IMR-90 (cell line): ENCODE results near the gene DIPK1B. TPM values are rescaled to one million over a fixed set of nuclear protein-coding genes. Genes with fewer than 3 reads are reported as not detected.

Experiments
- ATAC-seq: fragments of 200-7000 bp; cut with Tn5 transposase; 2 replicates; pipeline ENCODE4 v1.9.1; 2020; ENCODE audit warnings: low read depth, mild to moderate bottlenecking, moderate library complexity
- BruUV-seq: library from RNA; stranded (reverse); fragments of 400-500 nt; replicated peaks from 2 replicates; lab custom pipeline; 2021; lab: Mats Ljungman, UMichigan
- CTCF ChIA-PET: fragments of 300-600 bp; formaldehyde crosslinking; extraction: SDS; loops from one replicate; lab custom pipeline; 2021; ENCODE audit warnings: antibody characterized with exemption; lab: Yijun Ruan, JAX
- POLR2A ChIA-PET: fragments of 300-600 bp; sonication (Branson Sonifier 250); formaldehyde crosslinking; loops from one replicate; lab custom pipeline; 2022; ENCODE audit warnings: antibody characterized with exemption; ENCODE audit not compliant: unreplicated experiment; lab: Charles Lee
- DNase-seq: peaks from one replicate; pipeline ENCODE4 v3.0.0; 2013
- H2AFZ ChIP-seq: replicated peaks from 2 replicates; pipeline ENCODE3; 2013; ENCODE audit warnings: low read length, mild to moderate bottlenecking; ENCODE audit not compliant: poor library complexity
- H2AK5ac ChIP-seq: 2 replicates; pipeline ENCODE4 v1.6.1; 2013; ENCODE audit warnings: low read depth, low read length, inconsistent platforms
- H2AK9ac ChIP-seq: replicated peaks from 2 replicates; pipeline ENCODE3; 2013; ENCODE audit warnings: mild to moderate bottlenecking, low read depth, low read length, moderate library complexity; ENCODE audit not compliant: poor library complexity
- H2BK120ac ChIP-seq: 2 replicates; pipeline ENCODE4 v1.6.1; 2013; ENCODE audit warnings: low read depth, low read length, inconsistent platforms
- H2BK15ac ChIP-seq: 3 replicates; pipeline ENCODE4 v1.6.1; 2013; ENCODE audit warnings: low read depth, low read length, inconsistent platforms
- H2BK20ac ChIP-seq: 2 replicates; pipeline ENCODE4 v1.6.1; 2013; ENCODE audit warnings: low read depth, mild to moderate bottlenecking, inconsistent platforms, low read length, moderate library complexity
- H2BK5ac ChIP-seq: 2 replicates; pipeline ENCODE4 v1.6.1; 2013; ENCODE audit warnings: mild to moderate bottlenecking, low read depth, low read length, inconsistent platforms; ENCODE audit not compliant: poor library complexity, severe bottlenecking
- H3K14ac ChIP-seq: replicated peaks from 2 replicates; pipeline ENCODE4 v1.6.1; 2013; ENCODE audit warnings: low read depth, low read length, inconsistent platforms
- H3K18ac ChIP-seq: 2 replicates; pipeline ENCODE4 v1.6.1; 2013; ENCODE audit warnings: low read depth, low read length, control low read depth
- H3K23ac ChIP-seq: 2 replicates; pipeline ENCODE4 v1.6.1; 2013; ENCODE audit warnings: low read depth, low read length, inconsistent platforms
- H3K27ac ChIP-seq: 2 replicates; pipeline ENCODE4 v1.5.1; 2013; ENCODE audit warnings: mild to moderate bottlenecking, control low read depth, low read length; ENCODE audit not compliant: insufficient read depth
- H3K27me3 ChIP-seq: 2 replicates; pipeline ENCODE4 v1.6.1; 2013; ENCODE audit warnings: low read length; ENCODE audit not compliant: control insufficient read depth, insufficient read depth
- H3K36me3 ChIP-seq: 2 replicates; pipeline ENCODE4 v1.6.1; 2013; ENCODE audit warnings: low read length, mixed read lengths; ENCODE audit not compliant: control insufficient read depth, insufficient read depth
- H3K4ac ChIP-seq: 2 replicates; pipeline ENCODE4 v1.6.1; 2013; ENCODE audit warnings: low read depth, low read length, inconsistent platforms
- H3K4me1 ChIP-seq: 2 replicates; pipeline ENCODE4 v1.6.1; 2013; ENCODE audit warnings: low read length, mixed read lengths; ENCODE audit not compliant: control insufficient read depth, insufficient read depth
- H3K4me2 ChIP-seq: 2 replicates; pipeline ENCODE4 v1.6.1; 2013; ENCODE audit warnings: low read depth, mild to moderate bottlenecking, control low read depth, low read length, moderate library complexity
- H3K4me3 ChIP-seq: 2 replicates; pipeline ENCODE4 v1.5.1; 2013; ENCODE audit warnings: low read depth, mild to moderate bottlenecking, control low read depth, low read length, moderate library complexity; ENCODE audit not compliant: insufficient read depth
- H3K56ac ChIP-seq: 2 replicates; pipeline ENCODE4 v1.6.1; 2013; ENCODE audit warnings: low read length, inconsistent platforms; ENCODE audit not compliant: insufficient read depth; ENCODE audit errors: extremely low read depth
- H3K79me1 ChIP-seq, 2 experiments: 2 replicates each; pipeline ENCODE4 v1.6.1; 2013; ENCODE audit warnings: low read length in 2 of 2, inconsistent platforms in 1 of 2, low read depth in 1 of 2
- H3K9ac ChIP-seq: 2 replicates; pipeline ENCODE4 v1.6.1; 2013; ENCODE audit warnings: low read depth, low read length, control low read depth
- H3K9me1 ChIP-seq: 2 replicates; pipeline ENCODE4 v1.6.1; 2013; ENCODE audit warnings: low read length, inconsistent platforms; ENCODE audit not compliant: insufficient read depth
- H3K9me3 ChIP-seq: 2 replicates; pipeline ENCODE4 v1.6.1; 2013; ENCODE audit warnings: low read length; ENCODE audit not compliant: control insufficient read depth, insufficient read depth
- H4K20me1 ChIP-seq: 2 replicates; pipeline ENCODE4 v1.6.1; 2013; ENCODE audit warnings: low read length, inconsistent platforms; ENCODE audit not compliant: insufficient read depth
- H4K5ac ChIP-seq: 2 replicates; pipeline ENCODE4 v1.6.1; 2013; ENCODE audit warnings: mild to moderate bottlenecking, low read depth, low read length, control low read depth
- H4K8ac ChIP-seq, 2 experiments: 2 replicates each; pipeline ENCODE4 v1.6.1; 2013; ENCODE audit warnings: low read depth in 2 of 2, low read length in 2 of 2, control low read depth in 1 of 2, inconsistent platforms in 1 of 2
- H4K91ac ChIP-seq: 2 replicates; pipeline ENCODE4 v1.6.1; 2013; ENCODE audit warnings: low read depth, low read length, inconsistent platforms; ENCODE audit not compliant: insufficient read depth
- BHLHE40 ChIP-seq: fragments of 150-350 bp; IDR thresholded peaks from 2 replicates; pipeline ENCODE4 v1.6.1; 2016; ENCODE audit warnings: mild to moderate bottlenecking, low read depth, low read length
- CEBPB ChIP-seq: IDR thresholded peaks from 2 replicates; pipeline ENCODE4 v1.6.1; 2012; ENCODE audit warnings: low read depth, low read length, improper control_type of control experiment
- CHD1 ChIP-seq: IDR thresholded peaks from 2 replicates; pipeline ENCODE4 v1.6.1; 2012; ENCODE audit warnings: low read depth, low read length, improper control_type of control experiment
- CTCF ChIP-seq: conservative IDR thresholded peaks from 2 replicates; pipeline ENCODE4 v1.5.1; 2012; ENCODE audit warnings: mild to moderate bottlenecking, low read depth, low read length, improper control_type of control experiment
- FOS ChIP-seq: fragments of 150-350 bp; IDR thresholded peaks from 2 replicates; pipeline ENCODE4 v1.6.1; 2016; ENCODE audit warnings: low read depth, low read length
- MAFK ChIP-seq: IDR thresholded peaks from 2 replicates; pipeline ENCODE4 v1.6.1; 2012; ENCODE audit warnings: low read depth, low read length, improper control_type of control experiment
- MAZ ChIP-seq: IDR thresholded peaks from 2 replicates; pipeline ENCODE4 v1.6.1; 2012; ENCODE audit warnings: low read depth, mild to moderate bottlenecking, low read length, improper control_type of control experiment, moderate library complexity, borderline replicate concordance
- MXI1 ChIP-seq: IDR thresholded peaks from 2 replicates; pipeline ENCODE4 v1.6.1; 2012; ENCODE audit warnings: low read depth, mild to moderate bottlenecking, low read length, moderate library complexity, borderline replicate concordance
- NFE2L2 ChIP-seq: fragments of 150-350 bp; IDR thresholded peaks from 2 replicates; pipeline ENCODE4 v1.6.1; 2016; ENCODE audit warnings: low read depth, mild to moderate bottlenecking, low read length
- POLR2A ChIP-seq: IDR thresholded peaks from 2 replicates; pipeline ENCODE4 v1.6.1; 2012; ENCODE audit warnings: mild to moderate bottlenecking, low read depth, low read length
- RAD21 ChIP-seq: IDR thresholded peaks from 2 replicates; pipeline ENCODE4 v1.6.1; 2012; ENCODE audit warnings: low read length, improper control_type of control experiment
- RCOR1 ChIP-seq: IDR thresholded peaks from 2 replicates; pipeline ENCODE4 v1.6.1; 2012; ENCODE audit warnings: mild to moderate bottlenecking, low read length, improper control_type of control experiment; ENCODE audit not compliant: insufficient replicate concordance
- RFX5 ChIP-seq: IDR thresholded peaks from 2 replicates; pipeline ENCODE4 v1.8.0; 2012; ENCODE audit warnings: low read depth, mild to moderate bottlenecking, low read length, moderate library complexity
- SMC3 ChIP-seq: fragments of 150-350 bp; IDR thresholded peaks from 2 replicates; pipeline ENCODE4 v1.6.1; 2016; ENCODE audit warnings: low read depth, mild to moderate bottlenecking, antibody characterized with exemption, low read length, moderate library complexity
- USF2 ChIP-seq: fragments of 150-350 bp; IDR thresholded peaks from 2 replicates; pipeline ENCODE4 v1.6.1; 2017; ENCODE audit warnings: mild to moderate bottlenecking, antibody characterized with exemption, low read length, low read depth
- WGBS, 2 experiments: methylation state at CpG; one replicate each; pipeline versions ENCODE4 v1.1.5 to v1.1.7; 2013; ENCODE audit warnings: missing lambda C conversion rate in 2 of 2; ENCODE audit not compliant: insufficient read length in 1 of 2; ENCODE audit errors: extremely low coverage in 2 of 2; 5-methylcytosine and 5-hydroxymethylcytosine counted together
- dilution Hi-C: fragments of 300-500 bp; cut with HindIII; formaldehyde crosslinking; loops from one replicate; pipeline ENCODE4 v1.14.3; 2018; ENCODE audit warnings: low sequenced_read_pairs; ENCODE audit not compliant: unreplicated experiment
- in situ Hi-C: fragments of 300-500 bp; cut with MboI; formaldehyde crosslinking; loops from 3 replicates; pipeline ENCODE4 v1.14.3; 2019; ENCODE audit warnings: low sequenced_read_pairs, inconsistent platforms, mixed read lengths
- intact Hi-C: fragments of 100-400 bp; cut with micrococcal nuclease; formaldehyde crosslinking; loops from 2 replicates; pipeline ENCODE4 v1.10.0; 2022
- polyA plus RNA-seq, 3 experiments: library from polyadenylated mRNA; depleted of rRNA; stranded (reverse); fragments of >200 nt; gene quantifications; 2 replicates each; pipeline ENCODE4 v1.2.3, GENCODE V29; 2012; ENCODE audit warnings: low replicate concordance in 1 of 3
- total RNA-seq: library from RNA; depleted of rRNA; stranded (reverse); fragments of >200 nt; gene quantifications from 2 replicates; pipeline ENCODE4 v1.2.3, GENCODE V29; 2012
- TF ChIP-seq, protein P1 (sequence below): fragments of 150-350 bp; IDR thresholded peaks from 2 replicates; pipeline ENCODE4 v1.6.1; 2016; ENCODE audit warnings: low read depth, mild to moderate bottlenecking, low read length, moderate library complexity, borderline replicate concordance

Gene DIPK1B
- total and polyA plus RNA-seq, 2 of the 4 experiments (the other 2 are of a cell fraction) = 3.4 to 7.1 TPM

DNA sequence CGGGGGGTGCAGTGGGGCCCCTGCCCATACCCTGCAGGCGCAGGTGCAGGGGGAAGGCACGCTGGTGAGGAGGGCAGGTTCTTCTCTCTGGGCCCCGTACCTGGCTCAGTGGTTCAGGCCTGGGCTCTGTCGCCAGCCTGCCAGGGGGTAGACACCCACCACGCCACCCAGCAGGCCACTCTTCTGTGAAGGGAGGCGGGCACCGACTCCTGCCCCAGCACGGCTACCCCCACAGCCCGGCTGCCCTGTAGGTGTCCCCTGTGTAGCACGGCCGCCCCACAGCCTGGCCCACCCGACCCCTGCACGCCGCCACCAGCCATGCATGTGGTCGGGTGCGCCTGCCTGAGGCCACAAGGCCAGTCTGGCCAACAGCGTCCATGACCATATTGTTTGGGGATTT lies 34.2 kb downstream of the DIPK1B start:
- H4K8ac ChIP-seq = no peak overlapping the region
- no peak overlapping the region for H3K4me2 ChIP-seq
- ATAC-seq (no peak), DNase-seq (no peak)
- no peaks in the 10 kb centered on the region for H3K79me1 ChIP-seq
- H2BK20ac ChIP-seq = no peak overlapping the region
- no TSS peak for BruUV-seq
- H3K9me3 ChIP-seq = no peaks in the 10 kb centered on the region
- no peak overlapping the region for H2BK15ac ChIP-seq
- H3K14ac ChIP-seq = no peak overlapping the region
- no peak overlapping the region for H2BK120ac ChIP-seq
- no peak overlapping the region for H2BK5ac ChIP-seq
- H3K4ac ChIP-seq = no peak overlapping the region
- in situ Hi-C loops = no loop called here
- ChIA-PET POLR2A (no interaction called here), CTCF (no interaction called here)
- no peak overlapping the region for H2AK9ac ChIP-seq
- no peak overlapping the region for H3K9ac ChIP-seq
- no peak overlapping the region for H4K5ac ChIP-seq
- dilution Hi-C loops = no loop called here
- TF ChIP-seq NFE2L2 = no peak
- no peak for TF ChIP-seq MXI1
- TF ChIP-seq BHLHE40 = no peak
- TF ChIP-seq MAFK = no peak
- no peak for TF ChIP-seq POLR2A
- no peak for TF ChIP-seq FOS
- TF ChIP-seq CHD1 = no peak
- no peak for TF ChIP-seq RCOR1
- TF ChIP-seq CEBPB = no peak
- no peak for TF ChIP-seq CTCF
- TF ChIP-seq, protein P1, sequence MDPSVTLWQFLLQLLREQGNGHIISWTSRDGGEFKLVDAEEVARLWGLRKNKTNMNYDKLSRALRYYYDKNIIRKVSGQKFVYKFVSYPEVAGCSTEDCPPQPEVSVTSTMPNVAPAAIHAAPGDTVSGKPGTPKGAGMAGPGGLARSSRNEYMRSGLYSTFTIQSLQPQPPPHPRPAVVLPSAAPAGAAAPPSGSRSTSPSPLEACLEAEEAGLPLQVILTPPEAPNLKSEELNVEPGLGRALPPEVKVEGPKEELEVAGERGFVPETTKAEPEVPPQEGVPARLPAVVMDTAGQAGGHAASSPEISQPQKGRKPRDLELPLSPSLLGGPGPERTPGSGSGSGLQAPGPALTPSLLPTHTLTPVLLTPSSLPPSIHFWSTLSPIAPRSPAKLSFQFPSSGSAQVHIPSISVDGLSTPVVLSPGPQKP = no peak
- TF ChIP-seq USF2 = no peak
- TF ChIP-seq MAZ = no peak
- TF ChIP-seq RAD21 = no peak
- no peak for TF ChIP-seq SMC3
- TF ChIP-seq RFX5 = no peak
- no peaks in the 10 kb centered on the region; the same call in 1 of the 2 replicates for H4K20me1 ChIP-seq
- intact Hi-C loops = no loop called here
- no peak overlapping the region for H3K18ac ChIP-seq
- no peaks in the 10 kb centered on the region for H3K4me1 ChIP-seq
- H3K27ac ChIP-seq = no peak overlapping the region
- no peak overlapping the region for H2AFZ ChIP-seq
- H3K36me3 ChIP-seq = no peaks in the 10 kb centered on the region
- no peak overlapping the region for H3K56ac ChIP-seq
- no peak overlapping the region for H3K4me3 ChIP-seq
- H4K91ac ChIP-seq = no peak overlapping the region
- no CpG with 5 or more reads among the region's 18 CpGs for WGBS, 2 experiments
- no peak overlapping the region for H3K23ac ChIP-seq
- H2AK5ac ChIP-seq = no peak overlapping the region
- H3K27me3 ChIP-seq = peaks cover 37% of the 10 kb centered on the region; the same call in 1 of the 2 replicates
- H3K9me1 ChIP-seq = no peaks in the 10 kb centered on the region
